Measurements from ENCODE around the gene NETO1. TPM values are rescaled to one million over a fixed set of nuclear protein-coding genes. Genes with fewer than 3 reads are reported as not detected.

NETO1 gene
- total and polyA plus RNA-seq, 2 of the 4 experiments (the other 2 are of a cell fraction), result 0.29 to 0.36 TPM

GRCh38 chr18:72774914-72775313, 92.9 kb downstream of the NETO1 start:
- no CpG with 5 or more reads among the region's 2 CpGs for WGBS, 2 experiments (ENCODE audit: extremely low coverage in 2 of 2, insufficient read length in 1 of 2)
- H2AK5ac ChIP-seq (ENCODE audit: low read depth, low read length), result no peak overlapping the region
- no peak overlapping the region for H3K27ac ChIP-seq (ENCODE audit: insufficient read depth, low read length)
- H3K36me3 ChIP-seq (ENCODE audit: control insufficient read depth, insufficient read depth, low read length), result no peaks in the 10 kb centered on the region
- H3K4me3 ChIP-seq (ENCODE audit: insufficient read depth, low read depth, low read length), result no peak overlapping the region
- CTCF ChIA-PET, result no interaction called here
- H2AK9ac ChIP-seq (replicated peaks; ENCODE audit: low read depth, low read length, poor library complexity), result no peak overlapping the region
- DNase-seq (no peak), ATAC-seq (ENCODE audit: low read depth) (no peak)
- H4K8ac ChIP-seq (ENCODE audit: low read depth in 2 of 2, low read length in 2 of 2), result no peak overlapping the region
- no peak overlapping the region for H3K9ac ChIP-seq (ENCODE audit: low read depth, low read length)
- no peak overlapping the region for H3K4ac ChIP-seq (ENCODE audit: low read depth, low read length)
- dilution Hi-C loops (cut with HindIII; ENCODE audit: low sequenced_read_pairs, unreplicated experiment), result no loop called here
- intact Hi-C loops (cut with micrococcal nuclease), result no loop called here
- no peaks in the 10 kb centered on the region for H3K9me1 ChIP-seq (ENCODE audit: insufficient read depth, low read length)
- H4K91ac ChIP-seq (ENCODE audit: insufficient read depth, low read depth, low read length), result no peak overlapping the region
- H3K23ac ChIP-seq (ENCODE audit: low read depth, low read length), result no peak overlapping the region
- H3K79me1 ChIP-seq (ENCODE audit: low read depth in 1 of 2, low read length in 2 of 2), result no peaks in the 10 kb centered on the region
- no peak overlapping the region for H4K5ac ChIP-seq (ENCODE audit: low read depth, low read length)
- POLR2A ChIA-PET (ENCODE audit: unreplicated experiment), result no interaction called here
- H3K4me1 ChIP-seq (ENCODE audit: control insufficient read depth, insufficient read depth, low read length), result no peaks in the 10 kb centered on the region
- H3K4me2 ChIP-seq (ENCODE audit: low read depth, low read length), result no peak overlapping the region
- no peak overlapping the region for H2BK15ac ChIP-seq (ENCODE audit: low read depth, low read length)
- no peaks in the 10 kb centered on the region for H3K9me3 ChIP-seq (ENCODE audit: control insufficient read depth, insufficient read depth, low read length)
- H2BK5ac ChIP-seq (ENCODE audit: low read depth, low read length, poor library complexity, severe bottlenecking), result no peak overlapping the region
- TF ChIP-seq POLR2A (IDR thresholded peaks at IDR 0.05; ENCODE audit: low read depth, low read length) (no peak), FOS (IDR thresholded peaks at IDR 0.05; ENCODE audit: low read depth, low read length) (no peak), NFE2L2 (IDR thresholded peaks at IDR 0.05; ENCODE audit: low read depth, low read length) (no peak), RAD21 (IDR thresholded peaks at IDR 0.05; ENCODE audit: low read length) (no peak), MAFK (IDR thresholded peaks at IDR 0.05; ENCODE audit: low read depth, low read length) (no peak), MXI1 (IDR thresholded peaks at IDR 0.05; ENCODE audit: borderline replicate concordance, low read depth, low read length) (no peak), CTCF (conservative IDR thresholded peaks at IDR 0.05; ENCODE audit: low read depth, low read length) (no peak), USF2 (IDR thresholded peaks at IDR 0.05; ENCODE audit: low read depth, low read length) (no peak), MAZ (IDR thresholded peaks at IDR 0.05; ENCODE audit: borderline replicate concordance, low read depth, low read length) (no peak), RFX5 (IDR thresholded peaks at IDR 0.05; ENCODE audit: low read depth, low read length) (no peak)
- no peaks in the 10 kb centered on the region for H4K20me1 ChIP-seq (ENCODE audit: insufficient read depth, low read length)
- H3K14ac ChIP-seq (replicated peaks; ENCODE audit: low read depth, low read length), result no peak overlapping the region
- H2BK20ac ChIP-seq (ENCODE audit: low read depth, low read length), result no peak overlapping the region
- H3K27me3 ChIP-seq (ENCODE audit: control insufficient read depth, insufficient read depth, low read length), result no peaks in the 10 kb centered on the region
- no peak overlapping the region for H3K18ac ChIP-seq (ENCODE audit: low read depth, low read length)
- no peak overlapping the region for H2AFZ ChIP-seq (replicated peaks; ENCODE audit: low read length, poor library complexity)
- no TSS peak for BruUV-seq (replicated peaks)
- H3K56ac ChIP-seq (ENCODE audit: extremely low read depth, insufficient read depth, low read length), result no peak overlapping the region
- H2BK120ac ChIP-seq (ENCODE audit: low read depth, low read length), result no peak overlapping the region
- in situ Hi-C loops (cut with MboI; ENCODE audit: low sequenced_read_pairs), result loop anchor here (10.0 to 25.0 kb wide), 2 partner anchors 1062 to 1570 kb away; no protein-coding TSS in a partner anchor
